Stimulated activated CD4-positive, alpha-beta T cell treated with anti-CD3 and anti-CD28 coated beads, Interleukin-12 subunit alpha, Interleukin-12 subunit beta, amount 100 ng/mL, for 4 hours (primary cell): Measurements from ENCODE around the gene NUDC.
"Not testable (repeated sequence)": the region's sequence is repeated elsewhere in the genome, so short reads cannot be mapped to it uniquely, and the experiment has no call there.

Experiments used
- DNase-seq: peaks from one replicate; pipeline ENCODE4 v3.0.0-alpha.2; 2020

The NUDC gene

GRCh38 chr1:26912147-26912490 lies 9.4 kb upstream of the NUDC start:
- DNase-seq: no peak

GRCh38 chr1:26913389-26913753 lies 8.2 kb upstream of the NUDC start:
- DNase-seq: no peak

- no peak for DNase-seq
These were observed 7.6 kb upstream of the NUDC start, which contains the start of gene NR0B2 for GRCh38 chr1:26913754-26914619. Gene NR0B2 (minus strand): TSS chr1:26913975. CDS start chr1:26913940, 35 bp downstream.

GRCh38 chr1:26915204-26915842 lies 6.2 kb upstream of the NUDC start:
- DNase-seq: no peak

- no peak for DNase-seq
These were observed 410 bp upstream of the NUDC start for GRCh38 chr1:26921126-26921539.

- no peak for DNase-seq
These were observed 837 bp downstream of the NUDC start for GRCh38 chr1:26922431-26922729.

GRCh38 chr1:26922901-26923300 lies 1.4 kb downstream of the NUDC start:
- DNase-seq: no peak

- no peak for DNase-seq
These were observed 2.2 kb downstream of the NUDC start for GRCh38 chr1:26923711-26924110.

- DNase-seq: no peak
These were observed 11.0 kb downstream of the NUDC start for GRCh38 chr1:26932531-26932930.

- DNase-seq: no peak
These were observed 15.3 kb downstream of the NUDC start for GRCh38 chr1:26936823-26937222.

- no peak for DNase-seq
These were observed 16.6 kb downstream of the NUDC start for GRCh38 chr1:26938004-26938658.

- no peak for DNase-seq
These were observed 17.1 kb downstream of the NUDC start for GRCh38 chr1:26938659-26939025.

- no peak for DNase-seq
These were observed 19.8 kb downstream of the NUDC start for GRCh38 chr1:26941311-26941710.

GRCh38 chr1:26942656-26943055 lies 21.1 kb downstream of the NUDC start:
- no peak for DNase-seq

GRCh38 chr1:26945138-26945537 lies 23.6 kb downstream of the NUDC start:
- no peak for DNase-seq

- no peak for DNase-seq
These were observed 24.2 kb downstream of the NUDC start for GRCh38 chr1:26945728-26946127.

GRCh38 chr1:26946270-26946669 lies 24.7 kb downstream of the NUDC start:
- no peak for DNase-seq

- DNase-seq: not testable (repeated sequence)
These were observed 27.1 kb downstream of the NUDC start for GRCh38 chr1:26948725-26949057.

- no peak for DNase-seq
These were observed 27.9 kb downstream of the NUDC start for GRCh38 chr1:26949266-26949925.

GRCh38 chr1:26949926-26950319 lies 28.4 kb downstream of the NUDC start:
- DNase-seq: no peak

- no peak for DNase-seq
These were observed 29.1 kb downstream of the NUDC start for GRCh38 chr1:26950602-26951001.

GRCh38 chr1:26951216-26951615 lies 29.7 kb downstream of the NUDC start:
- DNase-seq: no peak

- no peak for DNase-seq
These were observed 30.4 kb downstream of the NUDC start for GRCh38 chr1:26951821-26952497.
